DND-41 (cell line): ENCODE data around the gene PNMA1.

Experiments
- ATAC-seq: fragments of 200-7000 bp; cut with Tn5 transposase; 3 replicates; pipeline ENCODE4 v1.9.1; 2021; ENCODE audit warnings: low read depth; ENCODE audit not compliant: insufficient read depth
- DNase-seq: peaks from one replicate; pipeline ENCODE4 v3.0.0-alpha.2; 2020
- H2AFZ ChIP-seq: 2 replicates; pipeline ENCODE4 v1.6.0; 2012; ENCODE audit warnings: low read depth, low read length
- H3K27ac ChIP-seq: 2 replicates; pipeline ENCODE4 v1.5.1; 2012; ENCODE audit warnings: low read length, inconsistent platforms
- H3K27me3 ChIP-seq: fragments of 200-600 bp; sonication (generic); 2 replicates; pipeline ENCODE4 v1.6.0; 2012; ENCODE audit warnings: low read length, mild to moderate bottlenecking, inconsistent platforms; ENCODE audit not compliant: insufficient read depth, poor library complexity
- H3K36me3 ChIP-seq: 2 replicates; pipeline ENCODE4 v1.5.1; 2012; ENCODE audit warnings: low read length, inconsistent platforms; ENCODE audit not compliant: insufficient read depth
- H3K4me1 ChIP-seq: 2 replicates; pipeline ENCODE4 v1.5.1; 2012; ENCODE audit warnings: mild to moderate bottlenecking, low read length; ENCODE audit not compliant: insufficient read depth
- H3K4me2 ChIP-seq: 2 replicates; pipeline ENCODE4 v1.6.0; 2012; ENCODE audit warnings: mild to moderate bottlenecking, moderate library complexity, low read length, inconsistent platforms; ENCODE audit not compliant: insufficient read depth
- H3K4me3 ChIP-seq, 2 experiments: fragments of 200-600 bp in 1 of 2; shearing (Covaris generic) in 1 of 2; 2 replicates each; pipeline ENCODE4 v1.5.1; 2012 to 2016; ENCODE audit warnings: inconsistent platforms in 2 of 2, low read length in 2 of 2, mild to moderate bottlenecking in 2 of 2, low read depth in 1 of 2, moderate library complexity in 1 of 2
- H3K79me2 ChIP-seq: 2 replicates; pipeline ENCODE4 v1.6.0; 2012; ENCODE audit warnings: low read length, inconsistent platforms; ENCODE audit not compliant: insufficient read depth
- H3K9ac ChIP-seq: 2 replicates; pipeline ENCODE4 v1.6.0; 2012; ENCODE audit warnings: low read depth, mild to moderate bottlenecking, inconsistent platforms, low read length, moderate library complexity
- H3K9me3 ChIP-seq: 2 replicates; pipeline ENCODE4 v1.5.1; 2012; ENCODE audit warnings: low read length, moderate library complexity, mild to moderate bottlenecking, inconsistent platforms; ENCODE audit not compliant: insufficient read depth, severe bottlenecking
- H4K20me1 ChIP-seq: 2 replicates; pipeline ENCODE4 v1.6.0; 2012; ENCODE audit warnings: low read length; ENCODE audit not compliant: insufficient read depth
- CTCF ChIP-seq: IDR thresholded peaks from 2 replicates; pipeline ENCODE4 v1.5.1; 2012; ENCODE audit warnings: borderline replicate concordance, low read length, moderate library complexity, mild to moderate bottlenecking; ENCODE audit not compliant: poor library complexity, severe bottlenecking; ENCODE audit errors: extremely low read depth
- EZH2 ChIP-seq: IDR thresholded peaks from 3 replicates; pipeline ENCODE4 v1.6.1; 2012; ENCODE audit warnings: borderline replicate concordance, low read depth, mild to moderate bottlenecking, moderate library complexity, low read length, inconsistent platforms; ENCODE audit not compliant: severe bottlenecking

The PNMA1 gene

GRCh38 chr14:73727166-73727565, 13.0 kb upstream of the PNMA1 start:
- Histone ChIP-seq H3K4me1 (no peaks in the 10 kb centered on the region), H4K20me1 (peaks cover 13% of the 10 kb centered on the region), H3K79me2 (peaks cover 7% of the 10 kb centered on the region; the same call in 1 of the 2 replicates), H3K27ac (no peak overlapping the region), H3K9ac (no peak overlapping the region), H3K36me3 (peaks cover 98% of the 10 kb centered on the region), H2AFZ (no peak overlapping the region), H3K27me3 (no peaks in the 10 kb centered on the region), H3K4me3 (no peak overlapping the region), H3K9me3 (no peaks in the 10 kb centered on the region), H3K4me2 (no peak overlapping the region)
- no peak for DNase-seq
- no peak for TF ChIP-seq CTCF
- TF ChIP-seq EZH2: no peak
- no peak for ATAC-seq

GRCh38 chr14:73726025-73726961, 12.1 kb upstream of the PNMA1 start:
- Histone ChIP-seq H4K20me1 (peaks cover 13% of the 10 kb centered on the region), H3K79me2 (no peaks in the 10 kb centered on the region), H3K27ac (no peak overlapping the region), H3K4me3 (no peak overlapping the region), H3K9ac (no peak overlapping the region), H3K9me3 (no peaks in the 10 kb centered on the region), H3K4me1 (no peaks in the 10 kb centered on the region), H3K27me3 (no peaks in the 10 kb centered on the region), H3K4me2 (no peak overlapping the region), H3K36me3 (peaks cover 98% of the 10 kb centered on the region), H2AFZ (no peak overlapping the region)
- ATAC-seq: no peak
- no peak for DNase-seq
- TF ChIP-seq CTCF (no peak), EZH2 (no peak)

- no peak for ATAC-seq
- no peaks in the 10 kb centered on the region for H3K79me2 ChIP-seq
- no peak overlapping the region for H3K4me3 ChIP-seq
- H2AFZ ChIP-seq: no peak overlapping the region
- TF ChIP-seq CTCF (no peak), EZH2 (no peak)
- H3K27me3 ChIP-seq: no peaks in the 10 kb centered on the region
- H3K9ac ChIP-seq: no peak overlapping the region
- no peak overlapping the region for H3K4me2 ChIP-seq
- H3K36me3 ChIP-seq: peaks cover 99% of the 10 kb centered on the region
- H4K20me1 ChIP-seq: peaks cover 10% of the 10 kb centered on the region
- no peaks in the 10 kb centered on the region for H3K9me3 ChIP-seq
- no peaks in the 10 kb centered on the region for H3K4me1 ChIP-seq
- no peak for DNase-seq
- no peak overlapping the region for H3K27ac ChIP-seq
Measured at GRCh38 chr14:73725116-73726024, 11.2 kb upstream of the PNMA1 start.
